WTC11 (cell line): ENCODE measurements around the gene DHRS9. TPM values are rescaled to one million over a fixed set of nuclear protein-coding genes. Genes with fewer than 3 reads are reported as not detected.
A peak's percentile ranks its signal among the peaks of the same experiment; 100 is the strongest.

Source experiments
- ATAC-seq: fragments of 200-7000 bp; cut with Tn5 transposase; 2 replicates; pipeline ENCODE4 v1.10.0; 2021; ENCODE audit warnings: mild to moderate bottlenecking, moderate library complexity
- CTCF ChIA-PET: fragments of 300-600 bp; sonication (Branson Sonifier 250); formaldehyde crosslinking; loops from one replicate; lab custom pipeline; 2021; ENCODE audit warnings: antibody characterized with exemption; lab: Charles Lee
- POLR2A ChIA-PET: fragments of 350-600 bp; sonication (Branson Sonifier 250); formaldehyde crosslinking; loops from one replicate; lab custom pipeline; 2021; ENCODE audit warnings: antibody characterized with exemption; lab: Charles Lee
- DNase-seq: peaks from one replicate; pipeline ENCODE4 v3.0.0; 2021; ENCODE audit warnings: low spot score
- H3K27ac Mint-ChIP-seq: 2 replicates; pipeline ENCODE4 v1.8.0; 2021; ENCODE audit warnings: mixed read lengths
- H3K27me3 Mint-ChIP-seq: 2 replicates; pipeline ENCODE4 v1.8.0; 2021; ENCODE audit warnings: low read depth, mild to moderate bottlenecking, moderate library complexity, mixed read lengths
- H3K36me3 Mint-ChIP-seq: 2 replicates; pipeline ENCODE4 v1.8.0; 2021; ENCODE audit warnings: mixed read lengths
- H3K4me1 Mint-ChIP-seq: 2 replicates; pipeline ENCODE4 v1.8.0; 2022; ENCODE audit warnings: mixed read lengths
- H3K4me3 Mint-ChIP-seq: 2 replicates; pipeline ENCODE4 v1.8.0; 2021; ENCODE audit warnings: mild to moderate bottlenecking, moderate library complexity, mixed read lengths
- H3K9me3 Mint-ChIP-seq: 2 replicates; pipeline ENCODE4 v1.8.0; 2021; ENCODE audit warnings: mixed read lengths
- ATF1 ChIP-seq: sonication (generic); formaldehyde crosslinking; IDR thresholded peaks from 2 replicates; pipeline ENCODE4 v1.8.1; 2023; ENCODE audit warnings: mild to moderate bottlenecking, moderate library complexity, missing genetic modification reagents
- GABPB1 ChIP-seq: sonication (generic); formaldehyde crosslinking; IDR thresholded peaks from 2 replicates; pipeline ENCODE4 v1.8.1; 2023; ENCODE audit warnings: mild to moderate bottlenecking, missing genetic modification reagents
- IRF2 ChIP-seq: sonication (generic); formaldehyde crosslinking; IDR thresholded peaks from 2 replicates; pipeline ENCODE4 v1.8.0; 2022; ENCODE audit warnings: low read depth, missing genetic modification reagents, borderline replicate concordance
- JUN ChIP-seq: sonication (generic); formaldehyde crosslinking; IDR thresholded peaks from 2 replicates; pipeline ENCODE4 v1.8.0; 2023; ENCODE audit warnings: mild to moderate bottlenecking, missing genetic modification reagents
- KAT7 ChIP-seq: sonication (generic); formaldehyde crosslinking; IDR thresholded peaks from 2 replicates; pipeline ENCODE4 v1.8.1; 2023; ENCODE audit warnings: missing genetic modification reagents, mild to moderate bottlenecking, borderline replicate concordance
- OVOL2 ChIP-seq: fragments of 250-450 bp; sonication (Bioruptor Pico); IDR thresholded peaks from 2 replicates; pipeline ENCODE4 v1.9.0; 2021; ENCODE audit warnings: mild to moderate bottlenecking, borderline replicate concordance
- TCF7 ChIP-seq: sonication (generic); formaldehyde crosslinking; IDR thresholded peaks from 2 replicates; pipeline ENCODE4 v1.8.0; 2022; ENCODE audit warnings: mild to moderate bottlenecking, low read depth, missing genetic modification reagents, moderate library complexity
- total RNA-seq: library from RNA; stranded (reverse); gene quantifications from 3 replicates; pipeline ENCODE4 v1.2.3, GENCODE V29; 2021
- TF ChIP-seq, protein P1 (sequence below): sonication (generic); formaldehyde crosslinking; IDR thresholded peaks from 2 replicates; pipeline ENCODE4 v1.8.1; 2023; ENCODE audit warnings: mild to moderate bottlenecking, missing genetic modification reagents
- TF ChIP-seq, protein P2 (sequence below): fragments of 200-600 bp; IDR thresholded peaks from 2 replicates; pipeline ENCODE4 v1.8.0; 2022; ENCODE audit warnings: antibody characterized with exemption
- TF ChIP-seq, protein P3 (sequence below): sonication (generic); formaldehyde crosslinking; IDR thresholded peaks from 2 replicates; pipeline ENCODE4 v1.8.0; 2022; ENCODE audit warnings: mild to moderate bottlenecking, missing genetic modification reagents
- TF ChIP-seq, protein P4 (sequence below): sonication (generic); formaldehyde crosslinking; IDR thresholded peaks from 2 replicates; pipeline ENCODE4 v1.8.0; 2022; ENCODE audit warnings: mild to moderate bottlenecking, missing genetic modification reagents
- TF ChIP-seq, protein P5 (sequence below): fragments of 250-450 bp; sonication (Bioruptor Pico); IDR thresholded peaks from 2 replicates; pipeline ENCODE4 v1.9.0; 2021; ENCODE audit warnings: mild to moderate bottlenecking, borderline replicate concordance

DHRS9 gene
- total RNA-seq, 1 experiment from 2014 or later: not detected

DNA sequence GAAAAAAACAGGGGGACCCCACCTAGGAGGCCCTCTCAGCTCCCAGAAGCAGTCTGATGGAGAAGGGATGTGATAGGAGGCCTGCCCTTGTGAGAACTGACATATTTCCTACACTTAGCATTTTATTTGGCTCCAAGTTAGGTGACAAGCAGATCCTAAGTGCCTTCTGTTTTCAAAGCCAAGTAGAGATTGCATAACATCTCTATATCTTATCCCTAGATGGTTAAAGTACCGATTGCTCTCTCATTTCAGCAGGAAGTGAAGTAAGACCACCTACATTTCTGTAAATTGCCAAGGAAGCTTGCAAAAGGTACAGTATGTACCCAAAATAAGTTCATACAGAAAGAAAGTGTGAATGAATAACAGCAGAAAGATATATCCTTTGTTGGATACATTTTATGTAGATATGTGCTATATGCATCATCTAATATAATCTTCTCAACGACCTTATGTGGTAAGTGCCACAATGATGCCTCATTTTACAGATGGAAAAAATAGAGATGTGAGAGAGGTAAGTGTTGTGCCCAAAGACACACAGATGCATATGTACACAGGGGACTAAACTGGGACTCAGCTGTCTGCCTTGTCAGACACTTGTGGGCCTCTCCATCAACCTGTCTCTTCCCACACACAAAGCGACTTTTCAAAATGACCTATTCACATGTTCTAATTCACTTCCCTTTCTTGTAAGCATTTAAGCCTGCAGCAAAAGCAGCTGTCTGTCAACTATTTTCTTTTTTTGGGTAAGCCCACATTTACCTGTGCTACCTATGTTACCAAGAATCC is 38.9 kb downstream of the DHRS9 start:
- H3K36me3 Mint-ChIP-seq: no peaks in the 10 kb centered on the region
- DNase-seq (no peak), ATAC-seq (no peak)
- POLR2A ChIA-PET: no interaction called here
- H3K27ac Mint-ChIP-seq: no peak overlapping the region
- H3K4me3 Mint-ChIP-seq: no peak overlapping the region
- peaks cover 21% of the 10 kb centered on the region for H3K4me1 Mint-ChIP-seq
- TF ChIP-seq KAT7 (CRISPR knock-in tag): no peak
- no peak for TF ChIP-seq GABPB1
- TF ChIP-seq IRF2 (CRISPR knock-in tag): no peak
- TF ChIP-seq, protein P1, sequence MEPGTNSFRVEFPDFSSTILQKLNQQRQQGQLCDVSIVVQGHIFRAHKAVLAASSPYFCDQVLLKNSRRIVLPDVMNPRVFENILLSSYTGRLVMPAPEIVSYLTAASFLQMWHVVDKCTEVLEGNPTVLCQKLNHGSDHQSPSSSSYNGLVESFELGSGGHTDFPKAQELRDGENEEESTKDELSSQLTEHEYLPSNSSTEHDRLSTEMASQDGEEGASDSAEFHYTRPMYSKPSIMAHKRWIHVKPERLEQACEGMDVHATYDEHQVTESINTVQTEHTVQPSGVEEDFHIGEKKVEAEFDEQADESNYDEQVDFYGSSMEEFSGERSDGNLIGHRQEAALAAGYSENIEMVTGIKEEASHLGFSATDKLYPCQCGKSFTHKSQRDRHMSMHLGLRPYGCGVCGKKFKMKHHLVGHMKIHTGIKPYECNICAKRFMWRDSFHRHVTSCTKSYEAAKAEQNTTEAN (CRISPR knock-in tag): no peak
- no peak for TF ChIP-seq JUN (CRISPR knock-in tag)
- CTCF ChIA-PET: interaction anchor here (1.2 to 3.6 kb wide), 5 partner anchors 23 to 288 kb away, joined by 3 to 90 read pairs (median 37); no protein-coding TSS in a partner anchor
- H3K27me3 Mint-ChIP-seq: 0 out of 2 replicates have a peak, but pooled peaks cover 2% of the 10 kb centered on the region
- H3K9me3 Mint-ChIP-seq: no peaks in the 10 kb centered on the region

DNA sequence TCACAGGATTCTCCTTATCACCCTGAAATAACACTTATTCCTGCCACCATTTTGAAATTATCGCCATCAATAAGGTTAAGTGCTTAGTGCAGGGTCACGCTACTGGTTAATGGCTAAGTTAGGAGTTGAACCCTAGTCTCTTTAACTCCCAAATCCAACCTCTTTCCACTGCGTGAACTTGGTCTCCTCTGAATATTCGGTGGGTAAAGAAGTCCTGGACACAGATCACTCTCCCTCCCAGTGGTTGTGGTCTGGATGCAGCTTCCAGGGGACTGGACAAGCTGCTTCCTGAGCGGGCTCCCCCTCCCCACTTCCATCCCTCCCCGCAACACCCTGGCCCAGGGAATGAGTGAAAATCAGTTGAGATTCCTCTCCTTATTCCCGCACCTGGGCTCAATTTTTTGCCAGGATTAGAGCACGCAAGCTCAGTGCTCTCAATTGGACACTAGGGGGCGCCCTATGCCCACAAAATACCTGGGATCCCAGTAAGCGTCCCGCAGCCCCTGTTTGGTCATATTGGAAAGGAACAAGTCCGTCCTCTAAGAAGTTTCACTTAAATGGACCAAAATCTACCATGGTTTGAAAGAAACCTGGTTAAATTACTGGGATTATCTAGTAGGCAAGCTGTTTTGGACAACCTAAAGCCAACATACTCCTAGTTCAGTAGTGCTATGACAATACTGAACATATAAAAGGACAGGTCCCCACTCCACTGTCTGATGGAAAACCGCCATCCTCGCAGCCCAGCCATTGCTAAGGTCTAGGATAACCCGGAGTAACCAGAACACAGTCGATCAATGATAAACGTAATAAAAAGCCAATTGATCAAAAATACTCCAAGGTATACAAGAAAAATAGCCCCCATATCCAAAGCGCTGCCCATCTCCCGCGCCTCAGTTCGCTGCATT is 40.4 kb downstream of the DHRS9 start:
- Mint-ChIP-seq H3K27me3 (0 out of 2 replicates have a peak, but pooled peaks cover 2% of the 10 kb centered on the region), H3K36me3 (no peaks in the 10 kb centered on the region), H3K27ac (no peak overlapping the region), H3K4me3 (peak overlapping the region; percentile 47)
- CTCF ChIA-PET: interaction anchor here (0.5 to 3.6 kb wide), 21 partner anchors 9 to 819 kb away, joined by 3 to 90 read pairs (median 3); no protein-coding TSS in a partner anchor
- TF ChIP-seq GABPB1: 0 out of 2 replicates have a peak, but pooled peaks have one; percentile 19
- TF ChIP-seq, protein P2, sequence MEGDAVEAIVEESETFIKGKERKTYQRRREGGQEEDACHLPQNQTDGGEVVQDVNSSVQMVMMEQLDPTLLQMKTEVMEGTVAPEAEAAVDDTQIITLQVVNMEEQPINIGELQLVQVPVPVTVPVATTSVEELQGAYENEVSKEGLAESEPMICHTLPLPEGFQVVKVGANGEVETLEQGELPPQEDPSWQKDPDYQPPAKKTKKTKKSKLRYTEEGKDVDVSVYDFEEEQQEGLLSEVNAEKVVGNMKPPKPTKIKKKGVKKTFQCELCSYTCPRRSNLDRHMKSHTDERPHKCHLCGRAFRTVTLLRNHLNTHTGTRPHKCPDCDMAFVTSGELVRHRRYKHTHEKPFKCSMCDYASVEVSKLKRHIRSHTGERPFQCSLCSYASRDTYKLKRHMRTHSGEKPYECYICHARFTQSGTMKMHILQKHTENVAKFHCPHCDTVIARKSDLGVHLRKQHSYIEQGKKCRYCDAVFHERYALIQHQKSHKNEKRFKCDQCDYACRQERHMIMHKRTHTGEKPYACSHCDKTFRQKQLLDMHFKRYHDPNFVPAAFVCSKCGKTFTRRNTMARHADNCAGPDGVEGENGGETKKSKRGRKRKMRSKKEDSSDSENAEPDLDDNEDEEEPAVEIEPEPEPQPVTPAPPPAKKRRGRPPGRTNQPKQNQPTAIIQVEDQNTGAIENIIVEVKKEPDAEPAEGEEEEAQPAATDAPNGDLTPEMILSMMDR: peak; percentile 93
- TF ChIP-seq, protein P3, sequence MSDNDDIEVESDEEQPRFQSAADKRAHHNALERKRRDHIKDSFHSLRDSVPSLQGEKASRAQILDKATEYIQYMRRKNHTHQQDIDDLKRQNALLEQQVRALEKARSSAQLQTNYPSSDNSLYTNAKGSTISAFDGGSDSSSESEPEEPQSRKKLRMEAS (CRISPR knock-in tag): no peak
- TF ChIP-seq, all 79 proteins: peak for 2
- peak; percentile 85 for ATAC-seq
- DNase-seq: peak; percentile 87
- H3K9me3 Mint-ChIP-seq: no peaks in the 10 kb centered on the region
- peaks cover 21% of the 10 kb centered on the region for H3K4me1 Mint-ChIP-seq
- POLR2A ChIA-PET: interaction anchor here (0.5 kb wide), 1 partner anchor 149 kb away, joined by 3 read pairs; no protein-coding TSS in a partner anchor

DNA sequence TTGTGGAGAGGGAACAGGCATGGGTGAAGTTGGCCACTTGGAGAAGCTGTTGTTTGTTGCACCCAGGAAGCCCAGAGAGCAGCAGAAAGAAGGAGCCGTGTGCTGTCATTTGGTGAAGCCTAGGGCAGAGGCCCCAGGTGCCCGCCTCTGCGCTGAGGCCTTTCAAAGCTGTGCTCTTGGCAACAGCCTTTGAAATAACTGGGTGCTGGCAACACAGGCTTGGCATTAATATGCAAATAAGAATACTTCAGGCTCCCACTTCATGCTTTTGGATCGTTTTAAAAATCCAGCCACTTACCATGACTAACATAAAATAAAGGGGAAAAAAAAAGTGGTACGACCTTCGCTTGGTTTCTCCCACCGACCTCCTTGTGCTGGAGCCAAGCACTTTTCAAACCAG is 41.1 kb downstream of the DHRS9 start:
- POLR2A ChIA-PET: no interaction called here
- H3K4me1 Mint-ChIP-seq: peaks cover 21% of the 10 kb centered on the region
- TF ChIP-seq, protein P4, sequence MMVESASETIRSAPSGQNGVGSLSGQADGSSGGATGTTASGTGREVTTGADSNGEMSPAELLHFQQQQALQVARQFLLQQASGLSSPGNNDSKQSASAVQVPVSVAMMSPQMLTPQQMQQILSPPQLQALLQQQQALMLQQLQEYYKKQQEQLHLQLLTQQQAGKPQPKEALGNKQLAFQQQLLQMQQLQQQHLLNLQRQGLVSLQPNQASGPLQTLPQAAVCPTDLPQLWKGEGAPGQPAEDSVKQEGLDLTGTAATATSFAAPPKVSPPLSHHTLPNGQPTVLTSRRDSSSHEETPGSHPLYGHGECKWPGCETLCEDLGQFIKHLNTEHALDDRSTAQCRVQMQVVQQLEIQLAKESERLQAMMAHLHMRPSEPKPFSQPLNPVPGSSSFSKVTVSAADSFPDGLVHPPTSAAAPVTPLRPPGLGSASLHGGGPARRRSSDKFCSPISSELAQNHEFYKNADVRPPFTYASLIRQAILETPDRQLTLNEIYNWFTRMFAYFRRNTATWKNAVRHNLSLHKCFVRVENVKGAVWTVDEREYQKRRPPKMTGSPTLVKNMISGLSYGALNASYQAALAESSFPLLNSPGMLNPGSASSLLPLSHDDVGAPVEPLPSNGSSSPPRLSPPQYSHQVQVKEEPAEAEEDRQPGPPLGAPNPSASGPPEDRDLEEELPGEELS (CRISPR knock-in tag): no peak
- TF ChIP-seq ATF1 (CRISPR knock-in tag) (no peak), OVOL2 (CRISPR knock-in tag) (no peak), TCF7 (no peak)
- TF ChIP-seq, protein P1 (CRISPR knock-in tag): no peak
- TF ChIP-seq, protein P5, sequence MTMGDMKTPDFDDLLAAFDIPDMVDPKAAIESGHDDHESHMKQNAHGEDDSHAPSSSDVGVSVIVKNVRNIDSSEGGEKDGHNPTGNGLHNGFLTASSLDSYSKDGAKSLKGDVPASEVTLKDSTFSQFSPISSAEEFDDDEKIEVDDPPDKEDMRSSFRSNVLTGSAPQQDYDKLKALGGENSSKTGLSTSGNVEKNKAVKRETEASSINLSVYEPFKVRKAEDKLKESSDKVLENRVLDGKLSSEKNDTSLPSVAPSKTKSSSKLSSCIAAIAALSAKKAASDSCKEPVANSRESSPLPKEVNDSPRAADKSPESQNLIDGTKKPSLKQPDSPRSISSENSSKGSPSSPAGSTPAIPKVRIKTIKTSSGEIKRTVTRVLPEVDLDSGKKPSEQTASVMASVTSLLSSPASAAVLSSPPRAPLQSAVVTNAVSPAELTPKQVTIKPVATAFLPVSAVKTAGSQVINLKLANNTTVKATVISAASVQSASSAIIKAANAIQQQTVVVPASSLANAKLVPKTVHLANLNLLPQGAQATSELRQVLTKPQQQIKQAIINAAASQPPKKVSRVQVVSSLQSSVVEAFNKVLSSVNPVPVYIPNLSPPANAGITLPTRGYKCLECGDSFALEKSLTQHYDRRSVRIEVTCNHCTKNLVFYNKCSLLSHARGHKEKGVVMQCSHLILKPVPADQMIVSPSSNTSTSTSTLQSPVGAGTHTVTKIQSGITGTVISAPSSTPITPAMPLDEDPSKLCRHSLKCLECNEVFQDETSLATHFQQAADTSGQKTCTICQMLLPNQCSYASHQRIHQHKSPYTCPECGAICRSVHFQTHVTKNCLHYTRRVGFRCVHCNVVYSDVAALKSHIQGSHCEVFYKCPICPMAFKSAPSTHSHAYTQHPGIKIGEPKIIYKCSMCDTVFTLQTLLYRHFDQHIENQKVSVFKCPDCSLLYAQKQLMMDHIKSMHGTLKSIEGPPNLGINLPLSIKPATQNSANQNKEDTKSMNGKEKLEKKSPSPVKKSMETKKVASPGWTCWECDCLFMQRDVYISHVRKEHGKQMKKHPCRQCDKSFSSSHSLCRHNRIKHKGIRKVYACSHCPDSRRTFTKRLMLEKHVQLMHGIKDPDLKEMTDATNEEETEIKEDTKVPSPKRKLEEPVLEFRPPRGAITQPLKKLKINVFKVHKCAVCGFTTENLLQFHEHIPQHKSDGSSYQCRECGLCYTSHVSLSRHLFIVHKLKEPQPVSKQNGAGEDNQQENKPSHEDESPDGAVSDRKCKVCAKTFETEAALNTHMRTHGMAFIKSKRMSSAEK (CRISPR knock-in tag): no peak

More for the DNA sequence above, 41.1 kb downstream of the DHRS9 start:
- H3K4me3 Mint-ChIP-seq: no peak overlapping the region
- 0 out of 2 replicates have a peak, but pooled peaks cover 2% of the 10 kb centered on the region for H3K27me3 Mint-ChIP-seq
- CTCF ChIA-PET: interaction anchor here (0.6 to 3.6 kb wide), 13 partner anchors 8 to 408 kb away, joined by 3 to 90 read pairs (median 7); no protein-coding TSS in a partner anchor
- ATAC-seq: no peak; the same call in 1 of the 2 replicates
- no peak overlapping the region for H3K27ac Mint-ChIP-seq
- H3K9me3 Mint-ChIP-seq: no peaks in the 10 kb centered on the region
- no peaks in the 10 kb centered on the region for H3K36me3 Mint-ChIP-seq
- DNase-seq: no peak
